GM12873 (cell line): Measurements from ENCODE around the gene ASB3.

Experiments
- TF ChIP-seq, protein P1 (sequence below): IDR thresholded peaks from 2 replicates; pipeline ENCODE4 v1.5.1; 2012; ENCODE audit warnings: low read depth, mild to moderate bottlenecking, moderate library complexity, low read length, control low read depth; ENCODE audit not compliant: insufficient read depth; ENCODE audit errors: missing control alignments

The ASB3 gene

DNA sequence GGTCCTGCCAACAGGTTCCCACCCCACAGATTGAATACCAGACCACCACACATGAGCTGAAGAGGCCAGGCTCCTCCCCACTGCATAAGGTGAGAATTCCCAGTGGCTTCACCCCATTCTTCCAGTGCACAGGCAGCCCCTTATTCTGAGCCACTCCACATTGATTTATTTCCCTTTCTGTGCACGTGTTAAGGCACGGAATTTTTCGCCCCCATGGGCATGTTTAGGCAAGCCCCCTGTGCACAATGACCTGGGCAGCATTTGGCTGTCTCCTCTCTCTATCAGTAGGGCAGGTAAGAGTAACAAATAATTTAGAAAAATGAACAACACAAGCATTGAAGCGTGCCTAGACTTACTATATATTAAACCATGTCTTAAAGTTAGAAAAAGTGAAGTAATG is 34.4 kb downstream of the ASB3 start:
- TF ChIP-seq, protein P1, sequence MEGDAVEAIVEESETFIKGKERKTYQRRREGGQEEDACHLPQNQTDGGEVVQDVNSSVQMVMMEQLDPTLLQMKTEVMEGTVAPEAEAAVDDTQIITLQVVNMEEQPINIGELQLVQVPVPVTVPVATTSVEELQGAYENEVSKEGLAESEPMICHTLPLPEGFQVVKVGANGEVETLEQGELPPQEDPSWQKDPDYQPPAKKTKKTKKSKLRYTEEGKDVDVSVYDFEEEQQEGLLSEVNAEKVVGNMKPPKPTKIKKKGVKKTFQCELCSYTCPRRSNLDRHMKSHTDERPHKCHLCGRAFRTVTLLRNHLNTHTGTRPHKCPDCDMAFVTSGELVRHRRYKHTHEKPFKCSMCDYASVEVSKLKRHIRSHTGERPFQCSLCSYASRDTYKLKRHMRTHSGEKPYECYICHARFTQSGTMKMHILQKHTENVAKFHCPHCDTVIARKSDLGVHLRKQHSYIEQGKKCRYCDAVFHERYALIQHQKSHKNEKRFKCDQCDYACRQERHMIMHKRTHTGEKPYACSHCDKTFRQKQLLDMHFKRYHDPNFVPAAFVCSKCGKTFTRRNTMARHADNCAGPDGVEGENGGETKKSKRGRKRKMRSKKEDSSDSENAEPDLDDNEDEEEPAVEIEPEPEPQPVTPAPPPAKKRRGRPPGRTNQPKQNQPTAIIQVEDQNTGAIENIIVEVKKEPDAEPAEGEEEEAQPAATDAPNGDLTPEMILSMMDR = no peak

DNA sequence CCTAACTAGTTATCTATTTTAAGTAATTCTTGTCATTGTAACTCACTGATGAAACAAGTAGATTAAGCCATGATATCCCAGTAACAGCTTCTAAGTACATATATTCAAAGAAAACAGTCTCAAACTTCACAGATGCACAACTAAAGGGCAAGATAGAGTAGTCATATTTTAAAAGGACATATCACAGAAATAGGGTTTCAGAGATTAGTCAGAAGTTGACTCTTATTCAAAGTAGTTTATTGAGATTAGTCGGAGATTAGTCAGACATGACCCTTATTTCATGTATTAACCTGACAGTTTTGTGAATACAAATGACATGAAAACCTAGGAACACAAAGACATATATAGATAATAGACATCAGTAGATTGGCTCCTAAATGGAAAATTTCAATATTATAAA is 35.0 kb downstream of the ASB3 start:
- TF ChIP-seq, protein P1 = no peak

DNA sequence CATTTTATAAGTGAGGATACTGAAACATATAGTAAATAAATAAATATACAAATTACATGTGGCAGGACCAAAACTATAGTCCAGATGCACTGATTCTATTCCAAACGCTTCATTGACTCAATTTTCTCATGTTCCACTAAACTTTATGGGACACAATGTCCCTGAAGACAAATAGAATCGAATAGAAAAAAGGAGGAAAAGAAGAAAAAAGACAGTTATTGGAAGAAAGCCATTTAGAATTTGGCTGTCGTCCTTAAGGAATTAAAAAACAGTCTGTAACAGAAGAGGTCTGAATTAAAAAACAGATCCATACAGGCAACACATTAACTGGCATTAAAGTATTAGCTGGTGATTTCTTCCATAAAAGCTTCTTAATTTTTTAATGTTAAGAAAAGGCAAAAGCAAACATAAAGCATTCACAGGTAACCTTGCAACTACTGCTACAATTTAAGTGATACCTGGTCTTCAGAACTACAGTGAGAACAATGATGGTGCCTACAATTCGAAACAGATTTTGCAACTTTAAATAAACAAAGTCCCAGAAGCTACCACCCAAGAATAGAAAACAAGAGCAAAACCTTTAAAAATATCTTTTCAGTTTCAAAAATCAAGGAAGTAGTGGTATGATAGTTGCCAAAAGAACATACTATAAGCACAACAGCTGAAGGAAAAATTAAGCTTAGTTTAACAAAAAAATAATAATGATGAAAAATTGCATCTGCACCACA is 36.5 kb downstream of the ASB3 start:
- TF ChIP-seq, protein P1 = no peak

DNA sequence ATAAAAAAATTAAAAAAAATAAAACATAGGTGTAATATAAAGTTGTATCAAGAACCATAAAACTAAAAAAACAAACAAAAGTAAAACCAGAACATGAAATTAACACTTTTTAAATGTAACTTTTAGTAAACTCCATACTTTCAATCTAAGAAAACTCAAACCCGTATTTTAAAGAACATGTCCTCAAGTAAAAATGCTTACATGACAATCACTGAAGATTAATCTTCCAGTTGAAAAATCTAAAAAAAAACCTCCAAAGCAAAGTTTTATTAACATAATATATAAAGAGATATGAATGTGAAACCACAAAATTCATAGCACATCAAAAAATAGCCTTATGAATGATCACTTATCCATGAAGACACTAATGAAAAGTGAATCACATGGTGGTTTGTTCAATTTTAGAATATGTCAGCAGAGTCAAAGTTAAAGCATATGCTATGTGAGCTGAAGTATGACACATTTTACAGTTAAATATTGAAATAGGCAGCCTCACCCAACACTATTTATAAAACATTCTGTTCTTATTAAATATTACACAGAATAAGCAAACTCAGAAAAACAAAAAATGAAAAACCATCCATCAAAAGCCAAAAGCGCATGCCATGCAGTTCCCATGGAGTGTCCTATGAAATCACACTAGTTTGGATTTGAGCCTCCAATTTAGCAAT is 42.2 kb downstream of the ASB3 start:
- TF ChIP-seq, protein P1 = no peak

DNA sequence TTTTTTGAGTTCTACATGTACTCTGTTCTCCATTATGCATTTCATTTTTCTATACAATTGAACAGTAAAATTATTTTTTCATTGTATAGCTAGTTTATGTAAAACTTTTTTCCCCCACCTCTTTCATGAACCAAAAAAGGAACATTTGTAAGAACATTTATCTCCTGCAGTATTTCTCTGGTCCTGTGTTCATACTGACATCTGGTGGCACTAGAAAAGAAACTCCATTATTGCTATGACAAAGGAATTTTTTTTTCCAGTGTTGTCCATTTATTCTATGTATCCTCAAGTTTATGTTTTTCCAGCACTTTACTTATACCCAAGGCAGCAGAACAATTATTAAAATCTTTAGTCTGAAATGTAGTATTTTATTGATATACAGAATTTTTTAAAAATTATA is 46.6 kb downstream of the ASB3 start:
- TF ChIP-seq, protein P1 = peak; percentile 18

DNA sequence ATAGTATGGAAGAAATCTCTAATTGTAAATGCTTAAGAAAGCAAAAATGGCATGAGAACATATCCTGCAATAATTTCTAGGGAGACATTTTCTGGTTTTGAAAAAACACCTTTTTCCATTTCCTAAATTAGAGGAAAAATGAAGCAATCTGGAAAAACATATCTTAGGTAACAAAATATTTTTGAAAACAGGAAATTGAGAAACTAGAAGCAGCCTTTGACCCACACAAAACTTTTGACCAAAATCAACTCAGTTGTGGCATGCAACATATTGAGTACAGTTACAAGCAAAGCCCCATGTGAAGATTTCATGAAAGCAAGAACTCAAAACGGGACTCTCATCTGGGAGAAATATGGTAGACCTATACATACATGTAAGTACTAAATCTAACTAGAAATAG is 47.7 kb downstream of the ASB3 start:
- TF ChIP-seq, protein P1 = no peak

DNA sequence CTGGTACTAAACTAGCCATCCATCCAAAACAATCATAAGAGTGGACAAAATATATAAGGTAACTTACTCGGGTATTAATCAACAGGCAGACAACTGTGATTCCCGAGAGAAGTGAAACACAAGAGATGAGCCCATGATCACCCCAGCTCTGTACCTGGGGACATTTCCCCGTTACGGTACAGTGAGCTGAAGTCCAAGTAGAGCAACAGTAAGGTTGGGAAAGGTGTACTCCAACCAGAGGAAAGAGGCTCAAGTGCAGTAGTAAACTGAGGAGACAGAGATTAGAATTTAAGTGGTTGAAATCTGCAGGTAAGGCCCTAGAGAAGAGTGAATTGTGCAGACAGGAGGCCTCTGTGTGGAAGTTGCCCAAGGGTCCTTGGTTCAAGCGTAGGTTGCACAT is 49.7 kb downstream of the ASB3 start:
- TF ChIP-seq, protein P1 = no peak
